SJSA1 (cell line): ENCODE data around the gene EPHA2. TPM values are rescaled to one million over a fixed set of nuclear protein-coding genes. Genes with fewer than 3 reads are reported as not detected.
A peak's percentile ranks its signal among the peaks of the same experiment; 100 is the strongest.

ENCODE experiments used
- DNase-seq, 2 experiments: peaks; one replicate each; pipeline ENCODE4 v3.0.0-alpha.2; 2015 to 2020; ENCODE audit warnings: low spot score in 2 of 2, low read depth in 1 of 2
- H3K27ac ChIP-seq: fragments of 250-450 bp; sonication (Bioruptor Pico); 2 replicates; pipeline ENCODE4 v1.5.1; 2020; ENCODE audit warnings: mild to moderate bottlenecking, moderate library complexity
- H3K27me3 ChIP-seq: fragments of 250-450 bp; sonication (Bioruptor Pico); replicated peaks from 2 replicates; pipeline ENCODE4 v1.5.1; 2020; ENCODE audit warnings: mild to moderate bottlenecking, moderate library complexity
- H3K36me3 ChIP-seq: fragments of 250-450 bp; sonication (Bioruptor Pico); 2 replicates; pipeline ENCODE4 v1.5.1; 2020; ENCODE audit warnings: mild to moderate bottlenecking
- H3K4me1 ChIP-seq: fragments of 250-450 bp; sonication (Bioruptor Pico); replicated peaks from 2 replicates; pipeline ENCODE4 v1.6.1; 2021; ENCODE audit warnings: mild to moderate bottlenecking
- H3K4me3 ChIP-seq: fragments of 250-450 bp; sonication (Bioruptor Pico); 2 replicates; pipeline ENCODE4 v1.5.1; 2020; ENCODE audit warnings: mild to moderate bottlenecking
- H3K9me3 ChIP-seq: fragments of 250-450 bp; sonication (Bioruptor Pico); replicated peaks from 2 replicates; pipeline ENCODE4 v1.5.1; 2020; ENCODE audit warnings: mild to moderate bottlenecking
- total RNA-seq: library from RNA; depleted of rRNA; stranded (reverse); fragments of >200 nt; shearing (Covaris generic); gene quantifications from 2 replicates; pipeline ENCODE4 v1.2.3, GENCODE V29; 2014; rRNA removed

Gene EPHA2
- total RNA-seq, 1 experiment from 2014 or later: 51.0 TPM

- DNase-seq: no peak
- no peaks in the 10 kb centered on the region for H3K9me3 ChIP-seq
- H3K27me3 ChIP-seq: no peaks in the 10 kb centered on the region
- no peaks in the 10 kb centered on the region for H3K36me3 ChIP-seq
- peaks cover 9% of the 10 kb centered on the region for H3K4me1 ChIP-seq
- H3K4me3 ChIP-seq: no peak overlapping the region
- no peak overlapping the region for H3K27ac ChIP-seq
Measured at GRCh38 chr1:16081636-16082035, 74.2 kb downstream of the EPHA2 start.

DNA sequence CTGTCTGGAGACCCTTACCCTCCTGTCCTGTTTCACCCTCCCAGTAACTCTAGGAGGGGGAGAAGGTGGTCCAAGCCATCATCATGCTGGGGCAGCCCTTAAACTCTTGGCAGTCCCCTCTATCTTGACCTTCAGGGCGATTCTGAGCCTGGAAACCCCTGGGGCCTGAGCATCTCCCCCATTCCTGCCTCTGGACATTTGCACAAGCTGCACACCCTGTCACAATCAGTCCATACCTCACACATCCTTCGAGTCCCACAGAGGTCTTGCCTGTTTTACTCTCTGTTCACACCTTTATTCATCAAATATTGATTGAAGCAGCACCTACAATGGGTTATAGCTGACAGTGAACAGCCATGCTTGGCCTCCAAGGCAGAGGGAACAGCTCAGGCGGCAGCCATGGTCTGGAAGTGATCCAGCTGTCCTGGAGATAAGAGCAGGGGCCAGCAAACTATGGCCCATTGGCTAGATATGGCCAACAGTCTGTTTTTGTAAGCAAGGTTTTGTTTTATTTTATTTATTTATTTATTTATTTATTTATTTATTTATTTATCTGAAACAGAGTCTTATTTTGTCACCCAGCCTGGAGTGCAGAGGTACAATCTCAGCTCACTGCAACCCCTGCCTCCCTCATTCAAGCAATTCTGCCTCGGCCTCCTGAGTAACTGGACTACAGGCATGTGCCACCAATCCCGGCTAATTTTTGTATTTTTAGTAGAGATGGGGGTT, 75.3 kb downstream of the EPHA2 start:
- H3K9me3 ChIP-seq: no peaks in the 10 kb centered on the region
- DNase-seq: no peak
- H3K27ac ChIP-seq: no peak overlapping the region
- no peaks in the 10 kb centered on the region for H3K27me3 ChIP-seq
- peaks cover 20% of the 10 kb centered on the region for H3K4me1 ChIP-seq
- H3K36me3 ChIP-seq: no peaks in the 10 kb centered on the region
- no peak overlapping the region for H3K4me3 ChIP-seq

DNA sequence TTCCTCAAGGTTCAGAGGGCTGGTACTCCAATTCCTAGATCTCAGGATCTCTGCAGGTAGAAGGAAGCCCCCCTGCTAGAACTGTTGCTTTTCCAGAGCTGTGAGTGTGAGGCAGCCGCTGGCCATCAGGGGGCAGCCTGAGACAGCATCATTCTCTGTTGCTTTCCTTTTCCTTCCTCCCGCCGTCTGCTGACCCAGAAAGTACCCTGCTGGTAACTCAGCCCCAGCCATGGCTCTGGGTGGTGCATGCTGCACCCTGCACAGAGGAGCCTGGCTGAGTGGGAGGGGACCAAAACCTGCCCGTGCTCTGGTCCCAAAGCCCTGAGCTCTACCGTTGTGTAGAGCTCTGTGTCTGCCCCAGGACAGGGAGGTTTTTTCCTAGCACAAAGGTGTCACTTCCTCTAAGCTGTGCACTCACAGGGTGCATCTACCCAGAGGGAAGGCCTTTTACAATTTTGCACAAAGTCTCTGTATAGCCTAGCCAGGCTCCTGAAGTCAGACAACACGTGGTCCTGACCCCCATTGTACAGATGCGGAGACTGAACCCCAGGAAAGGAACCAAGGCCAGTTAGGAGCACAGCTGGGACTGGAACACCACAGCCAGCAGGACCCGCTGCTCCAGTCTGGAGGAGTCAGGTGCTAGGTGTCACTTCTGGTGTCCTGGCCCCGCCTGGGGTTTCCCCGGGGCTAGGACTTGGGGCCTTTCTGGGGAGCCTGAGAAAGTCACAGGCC, 76.8 kb downstream of the EPHA2 start:
- peaks cover 24% of the 10 kb centered on the region for H3K4me1 ChIP-seq
- H3K27ac ChIP-seq: no peak overlapping the region
- no peaks in the 10 kb centered on the region for H3K27me3 ChIP-seq
- no peaks in the 10 kb centered on the region for H3K9me3 ChIP-seq
- H3K4me3 ChIP-seq: no peak overlapping the region
- no peaks in the 10 kb centered on the region for H3K36me3 ChIP-seq
- peak; percentile 81 for DNase-seq

DNA sequence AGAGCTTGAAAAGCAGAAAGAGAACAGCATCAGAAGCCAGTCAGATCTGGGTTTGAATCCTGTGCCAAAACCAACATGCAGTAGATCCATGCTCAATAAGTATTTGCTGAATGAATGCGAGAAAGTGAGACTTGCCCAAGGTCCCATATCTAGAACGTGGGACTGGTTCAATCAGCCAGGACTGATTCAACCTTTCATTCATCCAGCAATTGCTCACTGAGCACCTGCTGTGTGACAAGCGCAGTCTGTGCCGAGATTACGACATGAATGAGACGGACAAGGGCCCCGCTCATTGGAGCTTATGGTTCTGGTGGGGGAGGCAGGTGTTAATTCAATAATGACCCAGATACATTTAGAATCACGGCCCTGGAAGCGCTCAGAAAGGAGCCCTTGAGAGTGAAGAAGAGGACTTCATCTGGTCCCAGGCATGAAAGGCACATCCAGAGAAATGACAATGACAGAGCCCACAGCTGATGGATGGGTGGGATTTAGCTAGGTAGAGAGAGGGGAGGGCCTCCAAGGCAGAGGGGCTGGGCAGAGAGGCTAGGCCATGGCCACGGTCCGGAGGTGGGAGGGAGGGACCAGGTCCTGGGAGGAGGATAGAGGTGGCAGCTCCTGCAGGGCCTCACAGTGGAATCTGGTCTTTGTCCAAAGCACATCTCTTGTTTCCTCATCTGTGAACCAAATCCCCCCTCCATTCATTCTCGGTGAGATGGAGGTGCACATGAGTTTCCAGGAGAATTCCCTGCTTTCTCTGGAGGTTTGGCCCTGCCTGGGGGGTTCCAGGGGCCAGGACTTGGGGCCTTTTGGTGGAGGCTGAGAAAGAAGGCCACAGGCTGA, 78.2 kb downstream of the EPHA2 start:
- Histone ChIP-seq H3K9me3 (no peaks in the 10 kb centered on the region), H3K27me3 (no peaks in the 10 kb centered on the region; the same call in 1 of the 2 replicates), H3K4me1 (peaks cover 35% of the 10 kb centered on the region), H3K27ac (no peak overlapping the region), H3K4me3 (no peak overlapping the region), H3K36me3 (no peaks in the 10 kb centered on the region)
- no peak for DNase-seq

GRCh38 chr1:16076865-16077238, 79.0 kb downstream of the EPHA2 start:
- Histone ChIP-seq H3K27me3 (no peaks in the 10 kb centered on the region; the same call in 1 of the 2 replicates), H3K9me3 (no peaks in the 10 kb centered on the region), H3K4me1 (peaks cover 35% of the 10 kb centered on the region), H3K36me3 (no peaks in the 10 kb centered on the region), H3K27ac (no peak overlapping the region), H3K4me3 (no peak overlapping the region)
- no peak for DNase-seq

- peak; percentile 87 to 94 for DNase-seq
- Histone ChIP-seq H3K4me1 (peaks cover 35% of the 10 kb centered on the region), H3K27ac (peak overlapping the region; percentile 45), H3K4me3 (no peak overlapping the region), H3K36me3 (no peaks in the 10 kb centered on the region), H3K9me3 (no peaks in the 10 kb centered on the region), H3K27me3 (no peaks in the 10 kb centered on the region; the same call in 1 of the 2 replicates)
Measured at GRCh38 chr1:16076031-16076864, 79.6 kb downstream of the EPHA2 start.

- peaks cover 35% of the 10 kb centered on the region for H3K4me1 ChIP-seq
- no peaks in the 10 kb centered on the region for H3K9me3 ChIP-seq
- H3K36me3 ChIP-seq: no peaks in the 10 kb centered on the region
- no peak for DNase-seq
- no peaks in the 10 kb centered on the region; the same call in 1 of the 2 replicates for H3K27me3 ChIP-seq
- peak overlapping the region; percentile 45 for H3K27ac ChIP-seq
- no peak overlapping the region for H3K4me3 ChIP-seq
Measured at GRCh38 chr1:16075337-16076030, 80.4 kb downstream of the EPHA2 start.

Other genes starting within 250 kb of the EPHA2 start
- gene ZBTB17, start 180.0 kb downstream of the EPHA2 start, total RNA-seq: 26.6 and 33.6 TPM in 2 replicates
- not detected in 2 replicates for gene SRARP, start 151.8 kb downstream of the EPHA2 start, total RNA-seq
- not detected in 2 replicates for gene HSPB7, start 138.0 kb downstream of the EPHA2 start, total RNA-seq
- gene CLCNKA, start 134.0 kb downstream of the EPHA2 start, total RNA-seq: not detected in 2 replicates
- gene CLCNKB, start 112.3 kb downstream of the EPHA2 start, total RNA-seq: not detected in 2 replicates
- gene FAM131C, start 82.4 kb downstream of the EPHA2 start, total RNA-seq: 0.11 TPM in 1 of 2 replicates, not detected in the other
- gene ARHGEF19, start 56.6 kb upstream of the EPHA2 start, total RNA-seq: 3.8 and 10.7 TPM in 2 replicates
- gene CPLANE2, start 81.1 kb upstream of the EPHA2 start, total RNA-seq: 2.2 and 14.8 TPM in 2 replicates
- gene FBXO42, start 196.4 kb upstream of the EPHA2 start, total RNA-seq: 8.3 and 20.0 TPM in 2 replicates
- 97.4 and 141 TPM in 2 replicates for gene SZRD1, start 211.2 kb upstream of the EPHA2 start, total RNA-seq